HG03565 (cell line): ENCODE data around the gene ZBTB8A.
"Not testable (repeated sequence)": the region's sequence is repeated elsewhere in the genome, so short reads cannot be mapped to it uniquely, and the experiment has no call there.

Source experiments
- ATAC-seq: cut with Tn5 transposase; IDR thresholded peaks from one replicate; pipeline ENCODE4 v1.9.1; 2021; ENCODE audit warnings: mild to moderate bottlenecking, moderate library complexity; ENCODE audit not compliant: unreplicated experiment

Gene ZBTB8A

GRCh38 chr1:32618673-32619221 is 79.5 kb downstream of the ZBTB8A start:
- ATAC-seq = no peak

DNA sequence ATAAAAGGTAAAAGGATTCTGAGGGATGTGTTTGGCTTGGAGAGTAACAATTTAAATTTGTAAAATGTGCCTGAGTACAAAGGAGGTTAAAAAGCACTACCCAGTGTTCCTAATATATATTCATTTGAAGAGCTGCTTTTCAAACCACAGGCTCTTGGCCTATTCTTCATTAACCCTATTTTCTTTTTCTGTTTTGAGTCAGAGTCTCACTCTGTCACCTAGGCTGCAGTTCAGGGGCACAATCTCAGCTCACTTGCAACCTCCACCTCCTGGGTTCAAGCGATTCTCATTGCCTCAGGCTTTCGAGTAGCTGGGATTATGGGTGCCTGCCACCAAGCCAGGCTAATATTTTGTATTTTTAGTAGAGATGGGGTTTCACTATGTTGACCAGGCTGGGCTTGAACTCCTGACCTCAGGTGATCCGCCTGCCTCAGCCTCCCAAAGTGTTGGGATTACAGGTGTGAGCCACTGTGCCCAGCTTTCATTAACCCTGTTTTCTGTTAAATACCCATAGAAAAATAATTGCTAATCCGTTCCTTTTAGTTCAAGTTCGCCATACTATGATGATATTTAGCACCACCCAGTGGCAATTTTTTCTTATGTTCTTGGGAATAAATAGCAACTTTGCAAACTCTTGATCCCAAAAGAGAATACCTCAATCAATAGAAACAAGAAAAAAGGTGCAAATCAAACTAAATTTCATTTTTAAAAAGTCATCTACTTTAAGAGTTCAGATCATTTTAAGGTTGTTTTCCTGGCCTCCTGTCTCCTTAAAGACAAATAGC is 80.7 kb downstream of the ZBTB8A start:
- ATAC-seq = no peak

DNA sequence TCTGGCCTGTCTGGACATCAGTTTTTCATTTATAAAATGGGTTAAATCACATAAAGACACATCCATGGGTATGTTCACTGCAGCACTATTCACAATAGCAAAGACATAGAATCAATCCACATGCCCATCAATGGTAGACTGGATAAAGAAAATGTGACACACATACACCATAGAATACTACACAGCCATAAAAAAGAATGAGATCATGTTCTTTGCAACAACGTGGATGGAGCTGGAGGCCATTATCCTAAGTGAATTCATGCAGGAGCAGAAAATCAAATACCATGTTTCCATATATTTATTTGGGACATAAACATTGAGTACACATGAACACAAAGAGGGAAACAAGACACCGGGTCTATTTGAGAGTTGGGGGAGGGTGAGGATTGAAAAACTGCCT is 83.0 kb downstream of the ZBTB8A start:
- no peak for ATAC-seq

GRCh38 chr1:32622806-32623681 is 83.8 kb downstream of the ZBTB8A start:
- no peak for ATAC-seq

DNA sequence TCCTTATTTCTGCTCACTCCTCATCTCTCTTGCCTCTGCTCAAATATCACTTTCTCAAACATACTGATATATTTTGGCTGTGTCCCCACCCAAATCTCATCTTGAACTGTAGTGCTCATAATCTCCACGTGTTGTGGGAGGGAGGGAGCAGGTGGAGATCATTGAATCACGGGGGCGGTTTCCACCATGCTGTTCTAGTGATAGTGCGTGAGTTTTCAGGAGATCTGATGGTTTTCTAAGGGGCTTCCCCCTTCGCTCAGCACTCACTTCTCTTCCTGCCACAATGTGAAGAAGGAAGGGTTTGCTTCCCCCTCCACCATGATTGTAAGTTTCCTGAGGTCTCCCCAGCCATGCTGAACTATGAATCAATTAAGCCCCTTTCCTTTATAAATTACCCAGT is 84.5 kb downstream of the ZBTB8A start:
- no peak for ATAC-seq

GRCh38 chr1:32626176-32626575 is 86.9 kb downstream of the ZBTB8A start:
- no peak for ATAC-seq

DNA sequence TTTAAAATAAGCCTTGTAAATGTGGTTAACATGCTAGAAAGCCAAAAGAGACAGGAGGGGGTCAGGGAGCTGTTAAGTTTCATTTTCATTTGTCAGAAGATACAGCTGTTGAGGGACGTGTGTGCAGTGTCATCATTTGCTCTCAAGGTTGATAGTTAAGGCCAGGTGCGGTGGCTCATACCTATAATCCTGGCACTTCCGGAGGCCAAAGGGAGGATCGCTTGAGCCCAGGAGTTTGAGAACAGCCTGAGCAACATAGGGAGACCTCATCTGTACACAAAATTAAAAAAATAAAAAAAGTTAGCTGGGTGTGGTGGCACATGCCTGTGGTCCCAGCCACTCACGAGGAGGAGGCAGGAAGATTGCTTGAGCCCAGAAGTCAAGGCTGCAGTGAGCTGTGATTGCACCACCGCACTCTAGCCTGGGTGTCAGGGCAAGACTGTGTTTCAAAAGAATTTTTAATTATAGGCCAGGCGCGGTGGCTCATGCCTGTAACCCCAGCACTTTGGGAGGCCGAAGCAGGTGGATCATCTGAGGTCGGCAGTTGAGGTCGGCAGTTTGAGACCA is 88.5 kb downstream of the ZBTB8A start:
- peak; percentile 39 for ATAC-seq

GRCh38 chr1:32630173-32630572 is 90.9 kb downstream of the ZBTB8A start:
- not testable (repeated sequence) for ATAC-seq

DNA sequence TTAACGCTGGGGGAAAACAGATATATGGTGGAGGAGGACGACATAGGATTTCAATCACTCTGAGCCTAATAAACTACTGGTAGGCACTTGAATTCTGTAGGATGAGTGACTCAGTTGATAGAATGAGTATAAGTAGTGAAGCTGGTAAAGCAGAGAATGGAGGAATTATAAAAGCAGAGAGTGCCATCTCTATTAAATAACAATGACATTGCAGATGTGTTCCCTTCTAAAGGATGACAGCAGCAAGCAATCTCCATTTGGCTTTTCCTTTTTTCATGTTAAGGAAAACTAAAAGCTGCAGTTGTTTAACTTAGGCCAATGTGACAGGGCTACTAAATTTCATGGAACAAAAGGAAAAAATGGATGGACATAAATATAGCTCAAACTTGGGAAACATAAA is 93.6 kb downstream of the ZBTB8A start:
- ATAC-seq = no peak

GRCh38 chr1:32635508-32636277 is 96.5 kb downstream of the ZBTB8A start:
- ATAC-seq = no peak

GRCh38 chr1:32636914-32637645 is 97.9 kb downstream of the ZBTB8A start:
- ATAC-seq = no peak

DNA sequence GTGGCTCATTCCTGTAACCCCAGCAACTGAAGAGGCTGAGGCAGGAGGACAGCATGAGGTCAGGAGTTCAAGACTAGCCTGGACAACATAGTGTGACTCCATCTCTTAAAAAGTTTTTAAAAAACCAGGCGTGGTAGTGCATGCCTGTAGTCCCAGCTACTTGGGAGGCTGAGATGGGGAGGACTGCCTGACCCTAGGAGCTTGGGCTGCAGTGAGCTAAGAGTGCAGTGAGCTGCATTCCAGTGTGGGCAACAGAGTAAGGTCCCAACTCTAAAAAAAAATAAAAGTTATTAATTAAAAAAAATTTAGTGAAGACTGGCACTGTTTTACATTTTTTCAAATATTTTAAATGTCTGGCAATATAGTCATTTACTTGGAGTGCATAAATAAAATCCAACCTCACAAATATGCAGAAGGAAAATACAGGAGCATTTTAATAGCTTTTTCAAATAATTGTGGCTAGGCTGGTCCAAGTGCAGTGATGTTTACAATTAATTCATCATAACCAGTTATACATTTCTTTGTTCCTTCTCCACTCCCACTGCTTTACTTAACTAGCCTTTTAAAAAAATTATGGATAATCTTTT is 100.4 kb downstream of the ZBTB8A start:
- ATAC-seq = no peak

GRCh38 chr1:32642292-32642827 is 103.1 kb downstream of the ZBTB8A start:
- not testable (repeated sequence) for ATAC-seq

DNA sequence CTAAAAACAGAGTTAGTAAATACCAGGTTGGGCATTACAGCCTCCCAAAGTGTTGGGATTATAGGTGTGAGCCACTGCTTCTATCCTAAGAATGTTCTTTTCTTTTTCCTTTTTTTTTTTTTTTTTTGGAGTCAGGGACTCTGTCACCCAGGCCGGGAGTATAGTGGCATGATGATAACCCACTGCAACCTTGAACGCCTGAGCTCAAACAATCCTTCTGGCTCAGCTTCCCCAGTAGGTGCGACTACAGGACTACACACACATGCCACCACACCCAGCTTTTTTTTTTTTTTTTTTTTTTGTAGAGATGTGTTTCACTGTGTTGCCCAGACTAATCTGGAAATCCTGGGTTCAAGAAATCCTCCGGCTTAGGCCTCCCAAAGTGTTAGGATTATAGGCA is 105.2 kb downstream of the ZBTB8A start:
- ATAC-seq = no peak

DNA sequence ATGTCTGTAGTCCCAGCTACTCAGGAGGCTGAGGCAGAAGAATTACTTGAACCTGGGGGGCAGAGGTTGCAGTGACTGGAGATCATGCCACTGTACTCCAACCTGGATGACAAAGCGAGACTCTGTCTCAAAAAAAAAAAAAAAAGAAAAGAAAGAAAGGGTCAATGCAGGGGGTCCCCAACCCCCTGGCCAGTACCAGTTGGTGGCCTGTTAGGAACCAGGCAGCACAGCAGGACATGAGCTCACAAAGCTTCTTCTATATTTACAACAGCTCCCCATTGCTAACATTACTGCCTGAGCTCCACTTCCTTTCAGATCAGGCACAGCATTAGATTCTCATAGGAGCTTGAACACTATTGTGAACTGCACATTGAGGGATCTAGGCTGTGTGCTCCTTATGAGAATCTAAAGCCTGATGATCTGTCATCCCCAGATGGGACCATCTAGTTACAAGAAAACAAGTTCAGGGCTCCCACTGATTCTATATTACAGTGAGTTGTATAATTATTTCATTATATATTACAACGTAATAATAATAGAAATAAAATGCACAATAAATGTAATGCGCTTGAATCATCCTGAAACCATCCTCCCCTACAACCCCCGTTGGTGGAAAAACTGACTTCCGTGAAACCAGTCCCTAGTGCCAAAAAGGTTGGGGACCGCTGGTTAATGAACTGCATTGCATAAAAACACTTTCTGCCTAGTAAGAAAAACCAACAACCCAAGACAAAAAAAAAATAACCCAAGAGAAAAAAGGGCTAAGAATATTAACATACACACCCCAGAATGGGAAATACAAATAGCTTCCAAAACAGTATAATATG is 108.3 kb downstream of the ZBTB8A start:
- ATAC-seq = no peak

DNA sequence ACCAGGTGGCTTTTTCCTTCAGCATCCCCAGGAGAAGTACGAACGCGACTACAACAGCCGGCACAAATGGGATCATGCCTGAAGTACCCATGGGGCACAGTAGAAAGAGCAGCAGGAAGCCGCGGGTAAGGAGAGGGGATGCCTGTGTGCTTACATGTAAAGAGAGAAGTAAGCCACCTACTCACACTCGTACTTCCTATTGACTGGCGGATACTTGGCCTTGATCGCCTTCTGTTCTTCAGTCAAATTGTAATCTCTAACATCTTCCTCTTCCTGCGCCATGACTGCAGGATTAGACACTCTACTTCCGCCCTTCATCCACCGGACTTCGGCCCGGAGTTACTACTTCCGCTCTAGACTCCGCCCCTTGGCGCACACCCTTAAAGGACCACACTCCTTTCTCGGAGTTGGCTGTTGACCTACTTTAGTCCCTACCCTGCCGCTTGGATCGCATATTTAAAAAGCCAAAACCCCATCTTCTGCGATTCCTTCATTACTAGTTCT is 111.1 kb downstream of the ZBTB8A start, which contains the start of gene ZBTB8OS:
Gene ZBTB8OS, minus strand, starts transcription at position 303 of the 504 bp plus-strand sequence. Its CDS starts 21 bp downstream, at position 282.
- peak; percentile 51 for ATAC-seq

- peak; percentile 74 for ATAC-seq
These were observed 111.7 kb downstream of the ZBTB8A start, which contains the start of gene RBBP4 for GRCh38 chr1:32650752-32651460. Gene RBBP4, plus strand, starts transcription at chr1:32651208. Its CDS starts 99 bp downstream, at chr1:32651307.
